PC-9 (cell line): Measurements from ENCODE around the gene SETDB2. TPM values are rescaled to one million over a fixed set of nuclear protein-coding genes. Genes with fewer than 3 reads are reported as not detected.

Experiments used
- BruUV-seq: library from RNA; stranded (reverse); fragments of 400-500 nt; replicated peaks from 2 replicates; lab custom pipeline; 2021; lab: Mats Ljungman, UMichigan
- CTCF ChIA-PET: fragments of 300-600 bp; sonication (Branson Sonifier 250); formaldehyde crosslinking; loops from one replicate; lab custom pipeline; 2022; ENCODE audit warnings: antibody characterized with exemption; lab: Charles Lee
- POLR2A ChIA-PET: fragments of 300-600 bp; sonication (Branson Sonifier 250); formaldehyde crosslinking; loops from one replicate; lab custom pipeline; 2022; ENCODE audit warnings: antibody characterized with exemption; ENCODE audit not compliant: unreplicated experiment; lab: Charles Lee
- DNase-seq, 2 experiments: peaks; one replicate each; pipeline versions ENCODE4 v3.0.0 to v3.0.0-alpha.2; 2015 to 2022; ENCODE audit warnings: mixed read lengths in 1 of 2
- H2AFZ ChIP-seq: fragments of 200-600 bp; sonication (generic); 2 replicates; pipeline ENCODE4 v1.8.1; 2017; ENCODE audit warnings: antibody characterized with exemption
- H3F3A ChIP-seq: fragments of 200-600 bp; sonication (generic); 2 replicates; pipeline ENCODE4 v1.8.1; 2017; ENCODE audit warnings: antibody characterized with exemption, mild to moderate bottlenecking, low read depth; ENCODE audit not compliant: insufficient read depth
- H3K27ac ChIP-seq: fragments of 200-600 bp; sonication (generic); 2 replicates; pipeline ENCODE4 v1.6.1; 2016; ENCODE audit warnings: mixed run types
- H3K27me3 ChIP-seq: fragments of 200-600 bp; sonication (generic); 2 replicates; pipeline ENCODE4 v1.6.1; 2016; ENCODE audit warnings: low read depth, mixed run types; ENCODE audit not compliant: insufficient read depth
- H3K36me3 ChIP-seq: fragments of 200-600 bp; sonication (generic); 2 replicates; pipeline ENCODE4 v1.6.1; 2016; ENCODE audit warnings: low read depth, mixed run types
- H3K4me1 ChIP-seq: fragments of 200-600 bp; sonication (generic); replicated peaks from 2 replicates; pipeline ENCODE4 v1.6.1; 2016; ENCODE audit warnings: mixed run types; ENCODE audit not compliant: insufficient read depth
- H3K4me2 ChIP-seq: fragments of 200-600 bp; sonication (generic); 2 replicates; pipeline ENCODE4 v1.6.1; 2017; ENCODE audit warnings: mixed run types
- H3K4me3 ChIP-seq: fragments of 200-600 bp; sonication (generic); 2 replicates; pipeline ENCODE4 v1.6.1; 2016; ENCODE audit warnings: mixed run types
- H3K79me2 ChIP-seq: fragments of 200-600 bp; sonication (generic); 2 replicates; pipeline ENCODE4 v1.6.1; 2017; ENCODE audit warnings: low read depth, mixed run types
- H3K9me2 ChIP-seq: fragments of 200-600 bp; sonication (generic); 2 replicates; pipeline ENCODE4 v1.8.1; 2017; ENCODE audit warnings: mild to moderate bottlenecking; ENCODE audit not compliant: insufficient read depth
- H3K9me3 ChIP-seq: fragments of 200-600 bp; sonication (generic); 2 replicates; pipeline ENCODE4 v1.8.1; 2016; ENCODE audit warnings: low read depth; ENCODE audit not compliant: insufficient read depth
- H4K20me1 ChIP-seq: fragments of 200-600 bp; sonication (generic); 2 replicates; pipeline ENCODE4 v1.8.1; 2017; ENCODE audit not compliant: insufficient read depth
- EZH2 ChIP-seq: fragments of 200-600 bp; sonication (generic); IDR thresholded peaks from 2 replicates; pipeline ENCODE4 v1.8.0; 2017; ENCODE audit warnings: antibody characterized with exemption, low read depth
- intact Hi-C: fragments of 100-400 bp; cut with micrococcal nuclease; formaldehyde crosslinking; loops from one replicate; pipeline ENCODE4 v1.10.0; 2022; ENCODE audit not compliant: unreplicated experiment
- total RNA-seq: library from RNA; stranded (reverse); gene quantifications from 2 replicates; pipeline ENCODE4 v1.2.3, GENCODE V29; 2021
- TF ChIP-seq, protein P1 (sequence below): fragments of 200-600 bp; sonication (generic); conservative IDR thresholded peaks from 2 replicates; pipeline ENCODE4 v1.6.1; 2017; ENCODE audit warnings: mixed run types, antibody characterized with exemption, mild to moderate bottlenecking, moderate library complexity

The SETDB2 gene
- total RNA-seq, 1 experiment from 2014 or later = 6.9 TPM

DNA sequence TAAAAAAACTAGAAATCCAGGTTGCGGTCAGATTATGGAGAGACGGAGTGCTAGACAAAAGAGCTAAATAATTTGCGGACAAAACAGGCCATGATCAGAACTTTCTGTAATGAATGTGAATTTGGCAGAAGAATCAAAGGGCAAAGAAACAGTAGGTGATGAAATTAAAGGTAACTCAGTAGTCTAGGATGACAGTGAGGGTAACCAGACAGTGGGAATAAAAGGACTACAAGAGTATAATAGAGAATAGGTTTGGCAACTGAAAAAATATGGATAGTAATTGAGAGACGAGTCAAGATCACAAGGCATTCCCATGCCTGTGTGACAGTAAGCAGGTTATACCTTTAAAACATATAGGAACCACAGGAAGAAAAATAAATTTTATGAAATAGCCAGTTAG, 36.1 kb upstream of the SETDB2 start:
- ChIA-PET CTCF (interaction anchor here (0.7 kb wide), 1 partner anchor 27 kb away, joined by 8 read pairs; no protein-coding TSS in a partner anchor), POLR2A (no interaction called here)
- H2AFZ ChIP-seq = no peak overlapping the region
- no peak overlapping the region for H3K4me3 ChIP-seq
- TF ChIP-seq, protein P1, sequence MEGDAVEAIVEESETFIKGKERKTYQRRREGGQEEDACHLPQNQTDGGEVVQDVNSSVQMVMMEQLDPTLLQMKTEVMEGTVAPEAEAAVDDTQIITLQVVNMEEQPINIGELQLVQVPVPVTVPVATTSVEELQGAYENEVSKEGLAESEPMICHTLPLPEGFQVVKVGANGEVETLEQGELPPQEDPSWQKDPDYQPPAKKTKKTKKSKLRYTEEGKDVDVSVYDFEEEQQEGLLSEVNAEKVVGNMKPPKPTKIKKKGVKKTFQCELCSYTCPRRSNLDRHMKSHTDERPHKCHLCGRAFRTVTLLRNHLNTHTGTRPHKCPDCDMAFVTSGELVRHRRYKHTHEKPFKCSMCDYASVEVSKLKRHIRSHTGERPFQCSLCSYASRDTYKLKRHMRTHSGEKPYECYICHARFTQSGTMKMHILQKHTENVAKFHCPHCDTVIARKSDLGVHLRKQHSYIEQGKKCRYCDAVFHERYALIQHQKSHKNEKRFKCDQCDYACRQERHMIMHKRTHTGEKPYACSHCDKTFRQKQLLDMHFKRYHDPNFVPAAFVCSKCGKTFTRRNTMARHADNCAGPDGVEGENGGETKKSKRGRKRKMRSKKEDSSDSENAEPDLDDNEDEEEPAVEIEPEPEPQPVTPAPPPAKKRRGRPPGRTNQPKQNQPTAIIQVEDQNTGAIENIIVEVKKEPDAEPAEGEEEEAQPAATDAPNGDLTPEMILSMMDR = no peak
- no peak for TF ChIP-seq EZH2
- H3F3A ChIP-seq = no peaks in the 10 kb centered on the region
- H3K4me1 ChIP-seq = no peaks in the 10 kb centered on the region
- H3K9me2 ChIP-seq = 0 out of 2 replicates have a peak, but pooled peaks cover 3% of the 10 kb centered on the region
- H3K79me2 ChIP-seq = no peaks in the 10 kb centered on the region
- no peak for DNase-seq
- BruUV-seq = no TSS peak
- no peaks in the 10 kb centered on the region for H3K36me3 ChIP-seq
- no peak overlapping the region for H3K27ac ChIP-seq
- H3K4me2 ChIP-seq = no peak overlapping the region
- H4K20me1 ChIP-seq = no peaks in the 10 kb centered on the region
- intact Hi-C loops = no loop called here
- H3K27me3 ChIP-seq = no peaks in the 10 kb centered on the region
- no peaks in the 10 kb centered on the region for H3K9me3 ChIP-seq

DNA sequence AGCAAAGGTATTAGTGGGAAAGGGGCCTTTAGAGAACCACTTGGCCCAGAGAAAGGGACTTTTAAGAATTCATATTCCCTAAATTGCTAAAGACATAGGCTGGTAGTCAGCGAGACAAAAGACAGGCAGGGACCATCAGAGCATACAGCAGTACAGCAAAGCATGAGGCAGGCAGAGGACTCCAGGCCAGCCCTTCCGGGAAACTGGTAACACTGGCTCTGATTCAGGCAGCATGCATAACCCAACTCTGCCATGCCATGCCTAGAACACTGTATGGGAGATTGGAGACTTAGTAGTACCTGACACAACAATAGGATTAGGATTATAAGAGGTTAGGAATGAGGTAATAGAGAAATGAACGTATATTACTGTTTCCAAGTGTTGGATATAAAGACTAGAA, 35.1 kb upstream of the SETDB2 start:
- no peak overlapping the region for H2AFZ ChIP-seq
- POLR2A ChIA-PET = no interaction called here
- CTCF ChIA-PET = interaction anchor here (0.6 kb wide), 1 partner anchor 567 kb away, joined by 3 read pairs; no protein-coding TSS in a partner anchor
- no peaks in the 10 kb centered on the region for H3K36me3 ChIP-seq
- TF ChIP-seq EZH2 = no peak
- TF ChIP-seq, protein P1 = no peak
- H3K4me2 ChIP-seq = no peak overlapping the region
- H3K9me2 ChIP-seq = 0 out of 2 replicates have a peak, but pooled peaks cover 3% of the 10 kb centered on the region
- BruUV-seq = no TSS peak
- H3K27me3 ChIP-seq = no peaks in the 10 kb centered on the region
- H3K4me3 ChIP-seq = no peak overlapping the region
- intact Hi-C loops = no loop called here
- no peak overlapping the region for H3K27ac ChIP-seq
- H4K20me1 ChIP-seq = no peaks in the 10 kb centered on the region
- no peak for DNase-seq
- H3K79me2 ChIP-seq = no peaks in the 10 kb centered on the region
- H3K4me1 ChIP-seq = no peaks in the 10 kb centered on the region
- no peaks in the 10 kb centered on the region for H3F3A ChIP-seq
- no peaks in the 10 kb centered on the region for H3K9me3 ChIP-seq

GRCh38 chr13:49410006-49410405, 34.1 kb upstream of the SETDB2 start:
- Histone ChIP-seq H4K20me1 (no peaks in the 10 kb centered on the region), H3K27me3 (no peaks in the 10 kb centered on the region), H3K36me3 (no peaks in the 10 kb centered on the region), H2AFZ (no peak overlapping the region), H3K79me2 (no peaks in the 10 kb centered on the region), H3F3A (no peaks in the 10 kb centered on the region), H3K27ac (no peak overlapping the region), H3K4me1 (no peaks in the 10 kb centered on the region), H3K4me2 (no peak overlapping the region), H3K9me3 (no peaks in the 10 kb centered on the region), H3K4me3 (no peak overlapping the region), H3K9me2 (0 out of 2 replicates have a peak, but pooled peaks cover 3% of the 10 kb centered on the region)
- no TSS peak for BruUV-seq
- no peak for TF ChIP-seq EZH2
- TF ChIP-seq, protein P1 = no peak
- no peak for DNase-seq
- ChIA-PET CTCF (no interaction called here), POLR2A (no interaction called here)
- intact Hi-C loops = no loop called here
